ENCODE data around the gene PCSK6. TPM values are rescaled to one million over a fixed set of nuclear protein-coding genes. Genes with fewer than 3 reads are reported as not detected.

Gene PCSK6
- total RNA-seq, 2 experiments from 2014 or later = 0.57 TPM; not detected in 1

- ChIA-PET POLR2A (no interaction called here), CTCF (ENCODE audit: unreplicated experiment) (interaction anchor here (0.6 kb wide), 1 partner anchor 766 kb away, joined by 3 read pairs; no protein-coding TSS in a partner anchor)
- Histone ChIP-seq H2AFZ (ENCODE audit: low read length) (no peak overlapping the region), H3K4me1 (ENCODE audit: insufficient read depth, low read length, poor library complexity, severe bottlenecking) (no peaks in the 10 kb centered on the region), H3K9me2 (ENCODE audit: insufficient read depth, low read length) (no peaks in the 10 kb centered on the region), H3K36me3 (ENCODE audit: insufficient read depth, low read length) (no peaks in the 10 kb centered on the region), H3K4me2 (ENCODE audit: low read length) (no peak overlapping the region), H3K79me2 (ENCODE audit: insufficient read depth, low read depth, low read length) (no peaks in the 10 kb centered on the region), H3K4me3 (ENCODE audit: low read depth, low read length, poor library complexity, severe bottlenecking) (no peak overlapping the region), H3K9me3 (ENCODE audit: low read length) (no peaks in the 10 kb centered on the region), H4K20me1 (ENCODE audit: insufficient read depth, low read length) (no peaks in the 10 kb centered on the region), H3K27ac (ENCODE audit: low read depth, low read length, poor library complexity, severe bottlenecking) (no peak overlapping the region)
- no peak for TF ChIP-seq EZH2phosphoT487 (IDR thresholded peaks at IDR 0.05; ENCODE audit: borderline replicate concordance, low read depth, low read length)
- no TSS peak for BruUV-seq (replicated peaks)
- no peak for DNase-seq (ENCODE audit: low spot score)
- intact Hi-C loops (cut with micrococcal nuclease; ENCODE audit: unreplicated experiment) = no loop called here
Observed at GRCh38 chr15:101389362-101389761, 100.1 kb downstream of the PCSK6 start.

- POLR2A ChIA-PET = interaction anchor here (0.6 kb wide), 1 partner anchor 35 kb away, joined by 5 read pairs; no protein-coding TSS in a partner anchor
- Histone ChIP-seq H4K20me1 (ENCODE audit: insufficient read depth, low read length) (no peaks in the 10 kb centered on the region), H3K36me3 (ENCODE audit: insufficient read depth, low read length) (no peaks in the 10 kb centered on the region), H3K4me2 (ENCODE audit: low read length) (no peak overlapping the region), H3K9me3 (ENCODE audit: low read length) (no peaks in the 10 kb centered on the region), H3K9me2 (ENCODE audit: insufficient read depth, low read length) (no peaks in the 10 kb centered on the region), H3K79me2 (ENCODE audit: insufficient read depth, low read depth, low read length) (no peaks in the 10 kb centered on the region), H3K4me1 (ENCODE audit: insufficient read depth, low read length, poor library complexity, severe bottlenecking) (no peaks in the 10 kb centered on the region), H3K27ac (ENCODE audit: low read depth, low read length, poor library complexity, severe bottlenecking) (no peak overlapping the region), H3K4me3 (ENCODE audit: low read depth, low read length, poor library complexity, severe bottlenecking) (no peak overlapping the region), H2AFZ (ENCODE audit: low read length) (no peak overlapping the region)
- TF ChIP-seq EZH2phosphoT487 (IDR thresholded peaks at IDR 0.05; ENCODE audit: borderline replicate concordance, low read depth, low read length) (no peak), CTCF (conservative IDR thresholded peaks at IDR 0.05; ENCODE audit: low read length) (no peak)
- no peak for DNase-seq (ENCODE audit: low spot score)
- CTCF ChIA-PET (ENCODE audit: unreplicated experiment) = no interaction called here
- BruUV-seq (replicated peaks) = no TSS peak
- intact Hi-C loops (cut with micrococcal nuclease; ENCODE audit: unreplicated experiment) = no loop called here
Observed at GRCh38 chr15:101388046-101388445, 101.5 kb downstream of the PCSK6 start.

- H3K9me2 ChIP-seq (ENCODE audit: insufficient read depth, low read length) = no peaks in the 10 kb centered on the region
- no peak overlapping the region for H3K4me2 ChIP-seq (ENCODE audit: low read length)
- H2AFZ ChIP-seq (ENCODE audit: low read length) = no peak overlapping the region
- no TSS peak for BruUV-seq (replicated peaks)
- no peak for TF ChIP-seq EZH2phosphoT487 (IDR thresholded peaks at IDR 0.05; ENCODE audit: borderline replicate concordance, low read depth, low read length)
- no peak for TF ChIP-seq CTCF (conservative IDR thresholded peaks at IDR 0.05; ENCODE audit: low read length)
- H3K36me3 ChIP-seq (ENCODE audit: insufficient read depth, low read length) = no peaks in the 10 kb centered on the region
- no peak overlapping the region for H3K27ac ChIP-seq (ENCODE audit: low read depth, low read length, poor library complexity, severe bottlenecking)
- ChIA-PET CTCF (ENCODE audit: unreplicated experiment) (no interaction called here), POLR2A (no interaction called here)
- intact Hi-C loops (cut with micrococcal nuclease; ENCODE audit: unreplicated experiment) = no loop called here
- H3K4me1 ChIP-seq (ENCODE audit: insufficient read depth, low read length, poor library complexity, severe bottlenecking) = no peaks in the 10 kb centered on the region
- H3K9me3 ChIP-seq (ENCODE audit: low read length) = no peaks in the 10 kb centered on the region
- no peaks in the 10 kb centered on the region for H3K79me2 ChIP-seq (ENCODE audit: insufficient read depth, low read depth, low read length)
- no peak for DNase-seq (ENCODE audit: low spot score)
- no peaks in the 10 kb centered on the region for H4K20me1 ChIP-seq (ENCODE audit: insufficient read depth, low read length)
- no peak overlapping the region for H3K4me3 ChIP-seq (ENCODE audit: low read depth, low read length, poor library complexity, severe bottlenecking)
Observed at GRCh38 chr15:101387574-101387973, 101.9 kb downstream of the PCSK6 start.
